ENCODE measurements around the gene SINHCAF. TPM values are rescaled to one million over a fixed set of nuclear protein-coding genes. Genes with fewer than 3 reads are reported as not detected.
"Not testable (repeated sequence)": the region's sequence is repeated elsewhere in the genome, so short reads cannot be mapped to it uniquely, and the experiment has no call there.

Gene SINHCAF
- total RNA-seq, 1 donor from 2014 or later: 22.7 TPM

GRCh38 chr12:31309279-31309678, 16.7 kb downstream of the SINHCAF start:
- DNase-seq (ENCODE audit: low read depth): no peak

DNA sequence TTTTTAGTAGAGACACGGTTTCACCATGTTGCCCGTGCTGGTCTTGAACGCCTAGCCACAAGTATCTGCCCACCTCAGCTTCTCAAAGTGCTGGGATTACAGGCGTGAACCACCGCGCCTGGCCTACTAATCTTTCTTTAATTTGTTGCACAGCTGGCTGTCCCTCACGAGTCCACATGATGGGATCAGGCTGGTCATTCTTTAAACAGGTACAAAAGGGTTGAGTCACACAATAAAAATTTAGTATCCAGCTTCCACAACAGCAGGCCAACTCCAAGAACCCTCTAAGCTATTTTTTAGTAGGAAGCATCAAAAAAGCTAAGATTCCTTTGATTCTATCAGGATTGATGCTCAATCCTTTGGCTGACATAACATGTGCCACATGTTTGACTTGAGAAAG, 17.8 kb downstream of the SINHCAF start:
- no peak for DNase-seq (ENCODE audit: low read depth)

DNA sequence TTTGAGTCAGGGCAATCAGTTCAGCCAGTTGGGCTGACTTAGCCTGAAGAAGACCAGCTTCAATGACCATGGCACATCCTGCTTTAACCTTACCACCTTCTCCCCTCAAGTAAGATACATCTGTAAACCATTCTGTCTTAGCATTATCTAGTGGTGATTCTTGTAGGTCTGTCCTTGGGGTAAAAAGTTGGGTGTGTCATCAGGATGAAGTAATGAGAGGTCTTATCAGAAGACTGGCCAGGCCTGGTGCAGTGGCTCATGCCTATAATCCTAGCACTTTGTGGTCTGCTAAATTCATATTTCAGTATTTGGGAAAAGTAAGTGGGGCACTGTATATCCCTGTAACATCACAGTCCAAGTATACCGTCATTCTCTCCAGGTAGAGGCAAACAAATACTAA, 19.1 kb downstream of the SINHCAF start:
- DNase-seq (ENCODE audit: low read depth): no peak

DNA sequence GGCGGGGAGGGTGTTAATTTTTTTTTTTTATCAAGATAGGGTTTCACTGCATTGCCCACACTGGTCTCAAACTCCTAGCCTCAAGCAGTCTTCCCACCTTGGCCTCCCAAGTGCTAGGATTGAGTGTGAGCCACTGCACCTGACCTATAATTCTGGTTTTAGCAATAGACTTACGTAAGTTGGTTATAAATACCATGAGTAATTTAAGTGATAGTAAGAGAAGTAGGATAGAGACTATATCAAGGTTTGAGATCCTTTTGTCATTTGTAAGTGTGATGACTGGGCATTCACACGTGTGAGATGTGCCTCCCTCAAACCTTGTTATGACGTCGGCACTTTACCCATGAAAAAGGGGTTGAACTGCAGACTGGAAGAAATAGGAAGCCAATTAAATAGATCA, 22.5 kb downstream of the SINHCAF start:
- DNase-seq (ENCODE audit: low read depth): no peak

GRCh38 chr12:31301311-31301710, 24.6 kb downstream of the SINHCAF start:
- no peak for DNase-seq (ENCODE audit: low read depth)

GRCh38 chr12:31300783-31301182, 25.2 kb downstream of the SINHCAF start:
- DNase-seq (ENCODE audit: low read depth): no peak

DNA sequence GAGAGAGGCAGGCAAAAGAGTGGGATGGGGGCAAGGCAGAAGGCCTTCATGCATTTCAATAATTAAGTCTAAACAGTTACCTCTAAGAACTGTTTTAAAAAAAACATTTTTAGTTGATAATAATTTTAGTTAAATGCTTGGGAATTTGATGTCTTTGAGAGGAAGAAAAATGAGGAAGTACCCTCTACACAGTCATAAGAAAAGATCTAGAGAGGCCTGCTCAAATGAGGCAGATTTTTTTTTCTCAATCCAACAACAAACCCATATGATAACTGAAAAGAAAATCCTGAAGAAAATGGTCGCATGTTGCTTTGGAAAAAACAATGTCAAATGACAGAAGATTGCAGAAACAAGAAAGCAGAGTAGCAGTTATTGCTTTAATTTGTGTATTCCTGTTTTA, 25.6 kb downstream of the SINHCAF start:
- no peak for DNase-seq (ENCODE audit: low read depth)

DNA sequence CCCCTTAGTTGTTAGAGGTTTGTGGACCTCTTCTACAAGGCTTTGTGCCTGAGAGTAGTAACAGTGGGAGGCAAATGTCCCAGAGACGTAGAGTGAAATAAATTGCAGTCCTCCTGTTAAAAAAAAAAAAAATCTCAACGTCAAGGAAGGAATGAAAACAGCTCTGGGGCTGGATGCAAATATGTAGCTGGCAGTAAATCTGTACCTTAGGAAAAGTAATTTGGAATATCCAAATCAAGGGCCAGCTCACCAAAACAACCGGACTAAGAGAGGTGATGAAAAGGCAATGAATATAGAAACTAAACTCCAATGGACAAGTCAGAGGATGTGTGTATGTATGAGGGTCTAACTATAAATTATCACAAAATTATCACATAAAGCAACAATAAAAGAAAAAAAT, 27.0 kb downstream of the SINHCAF start:
- no peak for DNase-seq (ENCODE audit: low read depth)

DNA sequence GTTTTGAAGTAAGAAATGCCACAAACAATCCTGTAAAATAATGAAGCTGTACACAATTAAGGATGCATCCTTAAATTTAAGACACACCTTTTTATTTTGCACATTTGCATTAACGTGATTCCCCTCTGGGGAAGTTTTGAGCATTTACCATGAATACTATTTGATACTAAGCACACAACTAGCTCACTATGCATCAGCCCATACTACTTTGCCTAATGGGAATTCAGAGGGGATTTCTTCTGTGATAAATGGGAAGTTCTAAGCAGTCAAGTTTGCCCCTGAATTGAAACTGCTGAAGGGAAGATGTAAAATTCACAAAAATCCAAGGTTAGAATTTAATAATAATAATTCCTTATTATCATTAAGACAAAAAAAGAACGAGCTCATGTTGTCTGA, 27.4 kb downstream of the SINHCAF start:
- DNase-seq (ENCODE audit: low read depth): no peak

GRCh38 chr12:31297572-31298514, 28.1 kb downstream of the SINHCAF start:
- no peak for DNase-seq (ENCODE audit: low read depth)

- DNase-seq (ENCODE audit: low read depth): no peak
Observed at GRCh38 chr12:31289441-31289840, 36.5 kb downstream of the SINHCAF start.

GRCh38 chr12:31288381-31288780, 37.6 kb downstream of the SINHCAF start:
- DNase-seq (ENCODE audit: low read depth): no peak

DNA sequence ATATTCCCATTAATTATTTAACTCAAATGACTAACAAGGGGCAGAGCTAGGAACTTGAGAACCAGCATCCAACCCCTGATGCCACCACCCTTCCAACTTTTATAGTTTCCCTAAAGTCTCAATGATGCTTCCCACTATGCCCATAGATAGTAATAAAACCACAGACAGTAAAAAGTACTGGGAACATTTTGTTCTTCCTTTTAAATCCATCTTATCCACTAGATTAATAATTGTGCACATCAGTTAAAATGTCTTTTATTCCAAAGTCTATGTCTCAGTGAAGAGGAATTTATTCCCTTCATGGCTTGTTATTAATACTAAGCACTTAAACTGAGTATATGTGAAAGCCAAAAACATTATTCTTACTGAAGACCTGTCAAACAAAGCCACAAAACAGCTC, 45.8 kb downstream of the SINHCAF start:
- DNase-seq (ENCODE audit: low read depth): no peak

DNA sequence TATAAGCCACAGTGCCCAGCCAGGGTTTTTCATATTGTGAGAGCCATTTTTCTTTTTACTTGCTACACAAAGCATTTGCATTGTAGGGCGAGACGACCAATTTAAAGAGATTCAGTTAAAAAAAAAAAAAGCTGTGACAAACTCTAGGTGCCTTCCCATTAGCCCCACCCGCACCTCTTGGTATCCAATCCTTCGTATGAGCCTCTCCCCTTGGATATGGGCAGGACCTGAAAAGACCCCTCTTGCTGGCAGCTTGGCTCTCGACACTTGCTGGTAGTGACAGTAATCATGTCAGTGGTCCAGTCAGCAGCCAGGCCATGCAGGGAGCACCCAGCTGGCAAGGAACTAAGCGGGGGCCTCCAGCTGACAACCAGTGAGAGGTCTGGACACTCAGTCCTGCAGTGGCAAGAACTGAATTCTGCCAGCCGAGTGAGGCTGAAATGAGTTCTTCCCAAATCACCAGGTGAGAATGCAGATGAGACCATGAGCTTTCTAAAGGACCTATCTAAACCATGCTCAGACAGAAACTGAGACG, 46.5 kb downstream of the SINHCAF start:
- DNase-seq (ENCODE audit: low read depth): no peak

DNA sequence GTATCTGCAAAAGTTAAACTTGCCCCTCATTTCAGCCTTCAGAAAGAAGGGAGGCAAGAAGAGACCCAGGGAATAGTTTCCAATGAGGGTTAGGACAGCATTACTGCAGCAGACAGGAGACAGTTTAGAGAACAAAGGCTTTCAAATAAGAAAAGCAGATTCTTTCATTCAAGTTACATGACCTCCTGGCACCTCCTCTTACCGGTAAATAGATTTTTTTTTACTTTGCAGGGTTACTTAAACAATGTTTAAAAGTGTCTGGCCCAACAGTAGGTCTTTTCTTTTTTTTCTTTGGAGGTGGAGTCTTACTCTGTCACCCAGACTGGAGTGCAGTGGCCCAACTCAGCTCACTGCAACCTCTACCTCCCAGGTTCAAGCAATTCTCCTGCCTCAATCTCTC, 47.1 kb downstream of the SINHCAF start:
- DNase-seq (ENCODE audit: low read depth): no peak

DNA sequence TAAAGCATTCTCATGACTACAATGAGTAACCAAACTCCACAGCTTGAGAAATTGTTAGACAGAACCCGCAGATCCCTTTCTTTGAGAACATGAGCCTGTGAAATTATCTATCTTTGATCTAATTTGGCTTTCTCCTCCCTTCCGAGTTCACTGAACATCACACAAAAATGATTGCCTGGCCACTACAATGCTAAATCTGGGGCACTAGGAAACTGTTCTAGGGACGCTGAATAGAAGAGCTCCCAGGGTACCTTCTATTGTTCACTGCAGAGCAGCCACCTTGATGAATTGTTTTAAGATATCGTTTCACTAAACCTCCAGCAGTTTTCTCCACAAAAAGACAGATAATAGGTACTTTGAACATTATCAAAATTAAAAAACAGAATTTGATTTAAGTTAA, 47.5 kb downstream of the SINHCAF start:
- no peak for DNase-seq (ENCODE audit: low read depth)

DNA sequence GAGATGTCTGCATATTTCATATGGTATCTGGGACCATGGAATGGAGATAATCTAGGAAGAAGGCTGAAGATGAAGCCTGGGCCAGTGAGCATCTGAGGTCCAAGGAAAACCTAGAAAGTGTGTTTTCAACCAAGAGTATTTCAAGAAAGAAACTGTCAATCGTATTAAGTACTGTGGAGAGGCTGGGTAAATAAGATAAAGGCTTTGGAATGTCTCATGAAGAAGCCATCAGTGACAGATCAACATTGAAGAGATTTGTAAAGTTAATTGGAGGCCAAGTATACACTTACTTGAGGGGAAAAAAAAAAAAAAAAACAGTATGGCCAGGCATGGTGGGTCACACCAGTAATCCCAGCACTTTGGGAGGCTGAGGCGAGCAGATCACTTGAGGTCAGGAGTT, 48.9 kb downstream of the SINHCAF start:
- DNase-seq (ENCODE audit: low read depth): no peak

GRCh38 chr12:31275491-31275890, 50.5 kb downstream of the SINHCAF start:
- no peak for DNase-seq (ENCODE audit: low read depth)

DNA sequence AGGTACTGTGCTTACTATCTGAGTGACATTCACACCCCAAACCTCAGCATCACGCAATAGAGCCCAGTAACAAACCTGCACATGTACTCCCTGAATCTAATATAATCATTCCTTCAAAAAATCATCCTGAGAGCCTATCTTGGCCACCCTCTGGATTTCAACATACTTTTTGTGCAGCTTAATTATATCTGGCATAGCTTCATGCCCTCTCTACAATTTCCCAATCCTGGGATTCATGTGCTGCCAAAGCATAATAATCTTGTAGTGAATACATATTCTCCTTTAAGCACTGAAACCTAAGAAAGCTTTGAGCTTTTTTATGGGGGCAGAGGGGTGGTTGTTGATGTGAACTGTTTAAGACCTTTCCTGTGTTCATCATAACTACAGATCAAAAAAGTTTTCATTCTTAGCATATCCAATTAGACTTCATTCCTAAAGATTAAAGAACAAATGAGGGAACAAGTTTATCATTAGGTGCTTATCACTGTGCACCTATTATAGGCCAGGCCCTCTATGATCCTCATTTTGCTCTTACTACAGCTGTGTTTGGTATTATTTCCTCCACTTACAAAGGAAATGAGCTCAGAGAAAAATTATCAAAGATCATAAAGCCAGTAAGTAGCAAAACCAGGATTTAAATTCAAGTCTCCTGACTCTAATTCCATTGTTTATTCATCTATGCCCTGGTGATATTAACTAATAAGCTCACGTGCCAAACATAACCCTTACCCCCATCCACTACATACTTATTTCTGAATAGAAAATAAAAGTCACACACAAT, 51.2 kb downstream of the SINHCAF start:
- DNase-seq (ENCODE audit: low read depth): no peak

DNA sequence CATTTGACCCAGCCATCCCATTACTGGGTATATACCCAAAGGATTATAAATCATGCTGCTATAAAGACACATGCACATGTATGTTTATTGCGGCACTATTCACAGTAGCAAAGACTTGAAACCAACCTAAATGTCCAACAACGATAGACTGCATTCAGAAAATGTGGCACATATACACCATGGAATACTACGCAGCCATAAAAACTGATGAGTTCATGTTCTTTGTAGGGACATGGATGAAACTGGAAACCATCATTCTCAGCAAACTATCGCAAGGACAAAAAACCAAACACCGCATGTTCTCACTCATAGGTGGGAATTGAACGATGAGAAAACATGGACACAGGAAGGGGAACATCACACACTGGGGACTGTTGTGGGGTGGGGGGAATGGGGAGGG, 52.2 kb downstream of the SINHCAF start:
- DNase-seq (ENCODE audit: low read depth): not testable (repeated sequence)

DNA sequence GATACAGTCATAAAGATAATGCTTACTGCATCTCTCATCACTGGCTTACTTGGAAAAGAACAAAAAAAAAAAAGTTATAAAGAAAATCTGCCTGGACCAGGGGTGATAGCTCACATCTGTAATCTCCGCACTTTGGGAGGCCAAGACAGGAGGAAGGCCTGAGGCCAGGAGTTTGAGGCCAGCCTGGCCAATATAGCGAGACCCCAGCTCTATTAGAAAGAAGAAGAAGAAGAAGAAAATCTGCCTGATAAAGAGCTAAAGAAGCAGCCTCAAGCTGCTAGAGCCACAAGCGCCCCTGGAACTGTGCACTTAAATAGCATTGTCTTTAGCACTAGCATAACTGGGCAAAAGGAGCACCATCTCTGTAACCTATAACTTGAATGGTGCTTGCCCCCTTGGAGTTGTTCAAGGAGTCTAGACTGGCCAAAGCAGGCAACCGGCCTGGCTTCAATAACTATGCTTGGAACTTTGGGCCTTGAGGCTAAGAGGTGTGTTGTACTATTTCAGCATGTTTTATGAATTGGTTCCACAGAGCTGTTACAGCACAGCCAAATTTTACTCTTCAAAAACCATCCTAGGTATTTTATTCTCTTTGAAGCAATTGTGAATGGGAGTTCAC, 53.2 kb downstream of the SINHCAF start:
- no peak for DNase-seq (ENCODE audit: low read depth)

DNA sequence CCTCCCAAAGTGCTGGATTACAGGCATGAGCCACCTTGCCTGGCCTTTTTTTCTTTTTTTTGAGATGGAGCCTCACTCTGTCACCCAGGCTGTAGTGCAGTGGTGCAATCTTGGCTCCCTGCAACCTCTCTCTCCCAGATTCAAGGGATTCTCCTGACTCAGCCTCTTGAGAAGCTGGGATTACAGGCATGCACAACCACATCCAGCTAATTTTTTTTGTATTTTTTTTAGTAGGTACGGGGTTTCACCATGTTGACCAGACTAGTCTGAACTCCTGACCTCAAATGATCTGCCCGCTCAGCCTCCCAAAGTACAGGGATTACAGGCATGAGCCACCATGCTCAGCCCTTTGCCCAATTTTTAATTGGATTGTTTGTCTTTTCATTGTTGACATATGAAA, 58.0 kb downstream of the SINHCAF start:
- no peak for DNase-seq (ENCODE audit: low read depth)

Measured in myocyte (in vitro differentiated cells).